Tibial artery (tissue), 4 donors: ENCODE measurements around the gene TNS3.

Source experiments
- DNase-seq, 2 donors: peaks; one replicate each; pipeline ENCODE4 v3.0.0-alpha.2; 2019
- H3K27ac ChIP-seq, 2 donors: fragments of 200-600 bp; sonication (generic) in 1 of 2; 1 replicate in 1 of 2; 2 replicates in 1 of 2; pipeline ENCODE4 v1.5.1; 2018 to 2019; ENCODE audit warnings: mild to moderate bottlenecking in 1 of 2
- H3K27me3 ChIP-seq, 2 donors: fragments of 200-600 bp; sonication (generic) in 1 of 2; one replicate each; pipeline versions ENCODE4 v1.5.1 to v1.6.0; 2016 to 2019
- H3K36me3 ChIP-seq, 3 donors: fragments of 200-600 bp; sonication (generic) in 2 of 3; one replicate each; pipeline ENCODE4 v1.5.1; 2016 to 2019; ENCODE audit warnings: mild to moderate bottlenecking in 2 of 3
- H3K4me1 ChIP-seq, 4 donors: fragments of 200-600 bp; sonication (generic) in 2 of 4; 1 replicate in 3 of 4; 2 replicates in 1 of 4; pipeline ENCODE4 v1.5.1; 2016 to 2019
- H3K4me3 ChIP-seq, 2 donors: fragments of 200-600 bp; sonication (generic) in 1 of 2; 1 replicate in 1 of 2; 2 replicates in 1 of 2; pipeline ENCODE4 v1.5.1; 2018 to 2019; ENCODE audit warnings: mild to moderate bottlenecking in 2 of 2
- H3K9me3 ChIP-seq, 3 donors: fragments of 200-600 bp; sonication (generic) in 1 of 3; one replicate each; pipeline ENCODE4 v1.5.1; 2016 to 2019
- intact Hi-C: fragments of 100-400 bp; cut with DNase I; formaldehyde crosslinking; loops from one replicate; pipeline ENCODE4 v1.15.0; 2023; ENCODE audit warnings: low total_unique reads
- TF ChIP-seq, protein P1 (sequence below), 2 experiments: fragments of 200-600 bp in 1 of 2; fragments of 450-650 bp in 1 of 2; IDR thresholded peaks; one replicate each; pipeline ENCODE4 v1.5.1; 2017 to 2019; ENCODE audit warnings: antibody characterized with exemption in 2 of 2, mild to moderate bottlenecking in 1 of 2, moderate library complexity in 1 of 2

The TNS3 gene

DNA sequence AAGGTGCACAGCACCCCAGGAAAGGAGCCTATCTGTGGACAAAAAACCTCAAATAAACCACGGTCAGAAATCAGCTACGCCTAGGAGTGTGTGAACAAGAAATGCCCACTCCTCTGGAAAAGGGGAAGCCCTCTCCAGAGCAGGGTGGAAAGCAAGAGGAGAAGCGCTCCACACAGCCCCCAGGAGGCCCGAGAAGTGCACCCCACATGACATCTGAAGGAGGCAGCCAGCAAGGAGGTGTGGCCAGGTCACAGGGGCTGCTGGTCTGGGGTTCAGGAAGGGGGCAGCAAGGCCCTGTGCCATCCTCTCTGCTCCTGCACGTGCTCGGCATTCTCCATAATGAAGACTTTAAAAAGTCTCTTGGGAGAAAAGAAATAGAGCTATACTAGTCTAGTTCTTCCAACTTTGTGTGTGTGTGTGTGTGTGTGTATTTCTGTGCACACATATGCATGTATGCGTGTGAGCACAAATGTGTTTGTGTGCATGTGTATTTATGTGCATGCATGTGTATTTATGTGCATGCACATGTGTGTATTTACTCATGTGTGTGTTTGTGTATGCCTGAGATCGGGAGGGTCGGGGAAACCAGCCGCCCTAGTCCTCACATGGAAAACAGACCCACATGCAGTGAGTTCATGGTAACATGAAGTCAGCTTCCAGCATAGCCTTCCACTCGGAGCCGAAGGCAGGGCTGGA, 76.5 kb downstream of the TNS3 start:
- Histone ChIP-seq H3K27me3 (no peaks in the 10 kb centered on the region), H3K36me3 (no peaks in the 10 kb centered on the region), H3K4me3 (no peak overlapping the region), H3K9me3 (no peaks in the 10 kb centered on the region), H3K4me1 (peaks cover 0 to 78% (median 55%) of the 10 kb centered on the region in 4 donors), H3K27ac (no peak overlapping the region)
- intact Hi-C loops, result no loop called here
- TF ChIP-seq, protein P1, sequence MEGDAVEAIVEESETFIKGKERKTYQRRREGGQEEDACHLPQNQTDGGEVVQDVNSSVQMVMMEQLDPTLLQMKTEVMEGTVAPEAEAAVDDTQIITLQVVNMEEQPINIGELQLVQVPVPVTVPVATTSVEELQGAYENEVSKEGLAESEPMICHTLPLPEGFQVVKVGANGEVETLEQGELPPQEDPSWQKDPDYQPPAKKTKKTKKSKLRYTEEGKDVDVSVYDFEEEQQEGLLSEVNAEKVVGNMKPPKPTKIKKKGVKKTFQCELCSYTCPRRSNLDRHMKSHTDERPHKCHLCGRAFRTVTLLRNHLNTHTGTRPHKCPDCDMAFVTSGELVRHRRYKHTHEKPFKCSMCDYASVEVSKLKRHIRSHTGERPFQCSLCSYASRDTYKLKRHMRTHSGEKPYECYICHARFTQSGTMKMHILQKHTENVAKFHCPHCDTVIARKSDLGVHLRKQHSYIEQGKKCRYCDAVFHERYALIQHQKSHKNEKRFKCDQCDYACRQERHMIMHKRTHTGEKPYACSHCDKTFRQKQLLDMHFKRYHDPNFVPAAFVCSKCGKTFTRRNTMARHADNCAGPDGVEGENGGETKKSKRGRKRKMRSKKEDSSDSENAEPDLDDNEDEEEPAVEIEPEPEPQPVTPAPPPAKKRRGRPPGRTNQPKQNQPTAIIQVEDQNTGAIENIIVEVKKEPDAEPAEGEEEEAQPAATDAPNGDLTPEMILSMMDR (IDR thresholded peaks at IDR 0.05), result no peak
- DNase-seq, result no peak

DNA sequence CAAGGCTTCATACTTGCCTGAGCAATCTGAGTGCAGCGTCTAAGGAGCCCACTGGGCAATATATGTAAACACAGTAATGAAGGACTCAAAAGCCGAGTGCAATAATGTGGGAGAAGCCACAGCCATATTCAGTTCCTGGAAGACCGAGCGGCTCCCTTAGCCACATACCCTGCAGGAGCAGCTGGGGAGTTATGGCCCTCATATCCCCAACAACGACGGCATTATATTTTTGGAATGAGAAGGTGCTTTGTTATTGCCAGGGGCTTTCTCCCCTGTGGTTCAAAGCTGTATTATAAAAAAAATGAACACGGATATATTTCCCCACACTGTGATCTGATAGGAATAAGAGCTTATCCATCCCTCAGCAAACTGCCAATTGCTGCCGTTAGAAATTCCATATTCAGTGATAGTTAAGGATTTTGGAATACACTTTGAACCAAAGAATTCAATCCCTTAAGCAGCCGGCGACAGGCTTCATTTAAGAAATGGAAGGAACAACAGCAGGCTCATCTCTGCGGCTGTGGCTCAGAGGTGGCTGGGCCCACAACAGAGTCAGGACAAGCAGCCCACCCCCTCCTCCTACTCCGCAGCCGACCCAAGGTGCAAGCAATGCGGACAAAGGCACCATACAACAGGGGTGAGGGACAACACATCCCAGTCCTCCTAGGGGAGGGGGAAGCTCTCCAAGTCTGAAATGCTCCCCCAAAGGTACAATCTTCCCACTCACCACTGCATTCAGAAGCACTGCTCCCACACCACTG, 77.2 kb downstream of the TNS3 start:
- no peak for DNase-seq
- Histone ChIP-seq H3K27ac (no peak overlapping the region), H3K36me3 (no peaks in the 10 kb centered on the region), H3K4me3 (no peak overlapping the region), H3K9me3 (no peaks in the 10 kb centered on the region), H3K4me1 (peaks cover 0 to 84% (median 60%) of the 10 kb centered on the region in 4 donors), H3K27me3 (no peaks in the 10 kb centered on the region)
- TF ChIP-seq, protein P1 (IDR thresholded peaks at IDR 0.05), result no peak
- intact Hi-C loops, result no loop called here

DNA sequence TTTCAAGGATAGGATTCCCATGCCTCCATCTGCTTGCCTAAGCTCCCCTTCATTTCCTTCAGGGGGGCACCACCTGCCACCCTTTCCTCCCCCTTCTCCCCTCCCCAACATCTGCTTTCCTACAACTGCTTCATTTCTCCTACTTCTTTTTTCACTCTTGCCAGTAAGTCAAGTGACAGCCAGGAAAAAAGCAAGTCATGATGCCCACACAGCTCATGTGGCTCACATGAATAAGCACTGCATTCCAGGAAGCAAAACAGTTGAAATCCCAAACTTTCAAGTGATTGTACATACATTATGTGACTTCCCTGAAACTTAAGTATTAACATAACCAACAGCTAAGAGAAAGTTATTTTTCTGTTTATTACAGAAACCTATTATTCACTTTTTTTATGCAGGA, 78.6 kb downstream of the TNS3 start:
- Histone ChIP-seq H3K4me1 (peaks cover 0 to 89% (median 61%) of the 10 kb centered on the region in 4 donors), H3K4me3 (no peak overlapping the region), H3K27me3 (no peaks in the 10 kb centered on the region), H3K9me3 (no peaks in the 10 kb centered on the region), H3K27ac (no peak overlapping the region), H3K36me3 (no peaks in the 10 kb centered on the region)
- DNase-seq, result no peak
- TF ChIP-seq, protein P1 (IDR thresholded peaks at IDR 0.05), result no peak
- intact Hi-C loops, result no loop called here

DNA sequence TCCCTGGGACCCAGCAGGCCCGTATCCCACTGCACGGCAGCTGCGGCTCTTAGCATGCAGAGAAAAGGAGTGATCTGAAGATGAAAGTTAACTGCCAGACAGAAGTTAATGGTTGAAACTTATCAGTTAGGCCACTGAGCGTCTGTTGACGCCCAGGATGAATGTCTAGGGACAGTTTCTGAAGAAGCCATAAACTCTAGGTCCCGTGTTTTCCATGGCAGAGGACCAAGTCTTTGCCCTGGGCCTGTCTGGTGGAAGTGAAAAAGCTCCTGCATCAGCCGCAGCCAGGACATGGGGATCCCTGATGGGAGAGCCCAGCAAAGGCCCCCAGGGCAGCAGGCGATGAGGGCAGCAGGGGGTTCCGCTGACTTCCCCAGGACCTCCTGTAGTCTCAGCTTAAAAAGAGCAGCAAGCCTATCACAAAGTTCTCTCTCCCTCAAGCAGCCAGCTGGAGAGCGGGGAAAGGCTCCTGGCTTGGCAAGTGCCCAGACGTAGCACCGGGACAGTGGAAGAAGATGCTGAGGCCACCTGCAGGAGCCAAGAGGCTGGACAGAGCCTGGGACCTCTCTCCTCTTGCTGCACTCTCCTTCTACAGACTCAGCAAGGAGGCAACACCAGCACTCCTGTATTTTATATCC, 79.6 kb downstream of the TNS3 start:
- Histone ChIP-seq H3K4me1 (peaks cover 0 to 89% (median 56%) of the 10 kb centered on the region in 4 donors), H3K27me3 (no peaks in the 10 kb centered on the region), H3K9me3 (no peaks in the 10 kb centered on the region), H3K36me3 (no peaks in the 10 kb centered on the region), H3K4me3 (no peak overlapping the region), H3K27ac (peak overlapping the region in 1 of 2 donors; percentile 43)
- DNase-seq, result no peak
- TF ChIP-seq, protein P1 (IDR thresholded peaks at IDR 0.05), result no peak
- intact Hi-C loops, result no loop called here

DNA sequence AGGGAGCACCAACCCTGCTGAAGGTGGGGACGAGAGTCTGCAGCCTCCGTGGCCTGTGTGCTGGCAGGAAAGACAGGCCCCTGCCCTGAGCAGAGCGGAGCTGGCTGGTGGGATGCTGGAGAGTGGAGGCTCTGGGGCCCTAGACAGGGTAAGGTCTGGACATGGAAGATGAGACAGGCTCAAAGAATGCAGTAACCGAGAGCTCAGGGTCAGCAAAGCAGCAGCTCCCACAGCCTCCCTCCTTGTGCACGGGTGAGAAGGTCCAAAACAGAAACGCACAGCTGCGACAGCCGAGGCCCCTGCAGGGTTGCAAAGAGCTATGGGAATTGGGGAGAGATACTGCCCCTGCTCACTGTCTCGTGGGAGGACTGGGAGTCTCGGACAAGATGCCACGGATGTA, 80.5 kb downstream of the TNS3 start:
- Histone ChIP-seq H3K27ac (peak overlapping the region in 1 of 2 donors; percentile 43), H3K36me3 (no peaks in the 10 kb centered on the region), H3K4me3 (no peak overlapping the region), H3K27me3 (no peaks in the 10 kb centered on the region), H3K9me3 (no peaks in the 10 kb centered on the region), H3K4me1 (peaks cover 0 to 87% (median 47%) of the 10 kb centered on the region in 4 donors)
- TF ChIP-seq, protein P1 (IDR thresholded peaks at IDR 0.05), result no peak
- no peak for DNase-seq
- intact Hi-C loops, result no loop called here
